ENCODE data around the gene PDILT.
"Not testable (repeated sequence)": the region's sequence is repeated elsewhere in the genome, so short reads cannot be mapped to it uniquely, and the experiment has no call there.

Gene PDILT

GRCh38 chr16:20320178-20320577, 84.4 kb downstream of the PDILT start:
- DNase-seq: no peak

GRCh38 chr16:20319406-20319805, 85.1 kb downstream of the PDILT start:
- DNase-seq: no peak

- DNase-seq: no peak
Measured at GRCh38 chr16:20318437-20318836, 86.1 kb downstream of the PDILT start.

- no peak for DNase-seq
Measured at GRCh38 chr16:20318006-20318405, 86.5 kb downstream of the PDILT start.

- DNase-seq: no peak
Measured at GRCh38 chr16:20317117-20317516, 87.4 kb downstream of the PDILT start.

GRCh38 chr16:20316715-20317114, 87.8 kb downstream of the PDILT start:
- no peak for DNase-seq

- no peak for DNase-seq
Measured at GRCh38 chr16:20315764-20316163, 88.8 kb downstream of the PDILT start.

- DNase-seq: no peak
Measured at GRCh38 chr16:20314575-20314974, 90.0 kb downstream of the PDILT start.

- no peak for DNase-seq
Measured at GRCh38 chr16:20313741-20314140, 90.8 kb downstream of the PDILT start.

- not testable (repeated sequence) for DNase-seq
Measured at GRCh38 chr16:20312536-20313095, 91.9 kb downstream of the PDILT start.

GRCh38 chr16:20311548-20311947, 93.0 kb downstream of the PDILT start:
- no peak for DNase-seq

GRCh38 chr16:20310421-20311395, 93.8 kb downstream of the PDILT start:
- no peak for DNase-seq

- no peak for DNase-seq
Measured at GRCh38 chr16:20309786-20310185, 94.8 kb downstream of the PDILT start.

All from activated naive CD4-positive, alpha-beta T cell treated with Interleukin-2 at 50 U/mL for 16 hours (primary cell).